HEK293T (cell line): Measurements from ENCODE around the gene FYB1.

ENCODE experiments used
- ELF4 ChIP-seq: fragments of 450-650 bp; IDR thresholded peaks from 2 replicates; pipeline ENCODE4 v1.6.1; 2017; ENCODE audit warnings: antibody characterized with exemption
- FOXM1 ChIP-seq: fragments of 450-650 bp; IDR thresholded peaks from 2 replicates; pipeline ENCODE4 v1.6.1; 2017; ENCODE audit warnings: mild to moderate bottlenecking, borderline replicate concordance

- TF ChIP-seq FOXM1 (no peak), ELF4 (no peak)
Observed at GRCh38 chr5:39238366-39239105, 19.2 kb upstream of the FYB1 start.
